HG03342 (cell line): ENCODE data around the gene ANXA3.
A peak's percentile ranks its signal among the peaks of the same experiment; 100 is the strongest.
"Not testable (repeated sequence)": the region's sequence is repeated elsewhere in the genome, so short reads cannot be mapped to it uniquely, and the experiment has no call there.

Experiments
- ATAC-seq: cut with Tn5 transposase; IDR thresholded peaks from one replicate; pipeline ENCODE4 v1.9.1; 2021; ENCODE audit warnings: mild to moderate bottlenecking, moderate library complexity; ENCODE audit not compliant: unreplicated experiment

The ANXA3 gene

GRCh38 chr4:78551420-78552351 is at the start of gene ANXA3:
Gene ANXA3 (plus strand): TSS chr4:78551770. CDS start chr4:78554474, 2,704 bp downstream.
- peak; percentile 53 for ATAC-seq

- not testable (repeated sequence) for ATAC-seq
Observed at GRCh38 chr4:78506260-78506659, 45.3 kb upstream of the ANXA3 start.

GRCh38 chr4:78509043-78509442 is 42.5 kb upstream of the ANXA3 start:
- ATAC-seq: no peak

DNA sequence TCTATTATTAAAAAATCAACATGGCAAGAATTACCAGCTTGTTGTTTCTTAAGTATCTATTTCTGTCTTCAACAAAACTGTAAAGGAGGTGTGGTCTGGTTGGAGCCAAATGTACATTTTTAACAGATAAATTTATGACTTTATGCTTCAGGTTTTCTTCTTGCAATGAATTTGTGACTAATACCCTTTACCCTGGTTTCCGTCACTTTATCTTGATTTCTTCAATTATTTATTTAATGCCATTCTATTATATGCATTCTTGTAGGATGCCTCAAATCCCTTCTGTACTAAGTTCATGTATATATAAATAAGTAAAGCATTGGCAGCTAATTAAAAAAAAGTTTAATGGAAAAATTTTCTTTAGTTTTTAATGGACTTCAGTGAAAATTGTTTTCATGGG is 41.5 kb upstream of the ANXA3 start:
- ATAC-seq: no peak

DNA sequence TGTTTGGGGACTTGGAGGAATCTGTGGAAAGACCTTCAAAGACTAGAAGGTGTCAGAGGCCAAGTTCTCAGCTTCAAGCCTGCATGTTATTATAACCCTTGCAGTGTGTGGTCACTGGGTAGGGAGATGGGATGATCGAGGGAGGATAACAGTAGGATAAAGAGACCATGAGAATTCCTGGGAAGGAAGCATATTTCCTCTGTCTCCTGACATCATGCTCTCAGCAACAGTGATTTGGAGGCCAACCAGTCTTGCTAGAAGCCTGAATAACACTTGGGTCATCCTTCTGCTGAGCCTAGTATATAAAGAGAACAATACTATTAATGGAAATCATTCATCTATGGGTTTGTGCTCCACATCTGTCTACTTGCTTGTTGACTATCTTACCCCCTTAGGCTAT is 40.9 kb upstream of the ANXA3 start:
- no peak for ATAC-seq

- ATAC-seq: no peak
Observed at GRCh38 chr4:78512357-78512920, 39.1 kb upstream of the ANXA3 start.

- ATAC-seq: no peak
Observed at GRCh38 chr4:78513411-78513975, 38.1 kb upstream of the ANXA3 start.

- ATAC-seq: no peak
Observed at GRCh38 chr4:78517050-78517652, 34.4 kb upstream of the ANXA3 start.

GRCh38 chr4:78518561-78518960 is 33.0 kb upstream of the ANXA3 start:
- no peak for ATAC-seq

DNA sequence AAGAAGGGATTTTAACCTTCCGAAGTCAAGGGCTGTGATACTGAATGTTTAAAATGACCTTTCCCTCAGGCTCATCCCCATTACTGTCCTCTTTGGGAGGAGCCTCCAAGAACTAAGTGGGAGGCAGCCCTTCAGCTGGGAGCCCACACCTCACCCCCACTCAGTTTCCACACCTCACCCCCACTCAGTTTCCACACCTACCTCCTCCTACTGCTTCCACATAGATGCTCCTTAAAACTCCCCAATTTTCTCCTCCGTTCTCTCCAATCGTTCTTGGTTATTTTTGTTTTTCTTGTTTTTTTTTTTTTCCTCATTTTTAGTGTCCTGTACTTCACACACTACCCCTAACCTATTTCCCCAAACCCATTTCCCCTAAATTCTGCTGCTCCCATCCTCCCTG is 31.6 kb upstream of the ANXA3 start:
- ATAC-seq: no peak

DNA sequence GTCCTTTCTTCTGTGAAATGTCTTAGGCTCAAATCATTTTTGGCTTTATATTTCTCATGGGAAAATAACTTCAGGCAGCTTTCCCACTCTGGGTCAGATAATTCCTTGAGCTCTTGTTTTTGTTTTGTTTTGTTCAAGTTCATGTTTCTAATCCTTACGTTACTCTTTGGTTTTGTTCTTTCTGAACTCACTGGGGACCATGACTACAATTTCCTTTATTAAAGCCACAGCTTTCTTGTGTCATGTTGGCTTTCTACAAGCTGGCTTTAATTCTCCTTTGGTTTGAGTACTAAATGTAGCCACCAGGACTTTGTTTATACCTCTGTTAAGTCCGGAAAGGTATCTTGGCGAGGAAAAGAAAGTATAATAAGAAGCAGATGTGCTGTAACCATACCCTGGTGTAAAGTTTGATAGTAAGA is 30.8 kb upstream of the ANXA3 start:
- no peak for ATAC-seq

DNA sequence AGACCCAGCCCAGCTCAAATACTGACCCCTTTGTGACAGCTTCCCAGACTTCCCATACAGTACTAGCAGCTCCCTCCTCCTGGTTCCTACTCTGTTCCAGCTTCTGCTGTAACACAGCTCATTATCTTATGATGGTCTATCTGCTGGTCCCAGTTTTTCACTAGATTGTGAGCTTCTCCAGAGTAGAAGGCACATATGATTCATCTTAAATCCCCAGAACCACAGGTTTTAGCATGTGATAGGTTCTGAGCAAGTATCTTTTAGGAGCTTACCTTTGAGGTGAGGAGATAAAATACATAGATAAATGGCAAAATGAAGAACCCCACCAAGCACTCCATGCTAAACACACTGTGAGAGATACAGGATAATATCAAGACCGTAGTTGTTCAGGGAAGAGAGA is 27.6 kb upstream of the ANXA3 start:
- no peak for ATAC-seq

- ATAC-seq: no peak
Observed at GRCh38 chr4:78525559-78525958, 26.0 kb upstream of the ANXA3 start.

GRCh38 chr4:78527103-78527502 is 24.5 kb upstream of the ANXA3 start:
- no peak for ATAC-seq

GRCh38 chr4:78527555-78527954 is 24.0 kb upstream of the ANXA3 start:
- no peak for ATAC-seq

DNA sequence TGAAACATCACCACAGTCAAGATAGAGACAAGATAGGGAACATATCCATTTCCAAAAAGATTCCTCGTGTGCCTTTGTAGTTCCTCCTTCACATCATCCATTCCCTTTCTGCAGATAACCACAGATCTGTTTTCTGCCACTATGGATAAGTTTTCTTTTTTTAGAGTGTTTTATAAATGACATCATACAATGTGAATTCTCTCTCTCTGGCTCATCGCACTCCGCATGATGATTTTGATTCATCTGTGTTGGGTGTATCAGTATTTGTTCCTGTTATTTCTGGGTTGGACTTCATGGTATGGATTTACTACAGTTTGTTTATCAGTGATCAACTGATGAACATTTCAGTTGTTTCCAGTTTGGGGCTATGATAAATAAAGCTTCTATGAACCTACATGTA is 23.2 kb upstream of the ANXA3 start:
- no peak for ATAC-seq

GRCh38 chr4:78529569-78530209 is 21.9 kb upstream of the ANXA3 start:
- ATAC-seq: no peak

DNA sequence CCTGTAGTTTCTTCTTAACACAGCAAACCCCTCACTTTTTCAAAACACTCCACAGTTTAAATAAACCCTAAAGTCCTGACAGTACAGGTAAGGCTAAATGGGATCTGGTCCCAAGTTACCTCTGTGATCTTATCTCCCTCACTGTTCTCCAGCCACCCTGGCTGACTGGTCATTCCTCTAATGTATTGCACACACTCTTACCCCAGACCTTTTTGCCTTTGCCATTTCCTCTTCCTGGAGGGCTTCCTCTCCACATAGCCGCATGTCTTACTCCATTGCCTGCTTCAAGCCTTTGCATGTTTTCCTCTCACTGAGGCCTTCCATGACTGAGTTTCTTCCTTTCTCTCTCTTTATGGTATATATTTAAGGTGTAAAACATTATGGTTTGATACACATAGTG is 19.5 kb upstream of the ANXA3 start:
- ATAC-seq: no peak

GRCh38 chr4:78533854-78534253 is 17.7 kb upstream of the ANXA3 start:
- ATAC-seq: no peak

GRCh38 chr4:78534286-78534955 is 17.1 kb upstream of the ANXA3 start:
- ATAC-seq: no peak

- ATAC-seq: no peak
Observed at GRCh38 chr4:78542373-78542772, 9.2 kb upstream of the ANXA3 start.
